Measurements from ENCODE around the gene TCF4.

Gene TCF4

GRCh38 chr18:55390898-55391297 lies 197.1 kb downstream of the TCF4 start:
- DNase-seq (ENCODE audit: low read depth in 2 of 3, low spot score in 1 of 3), result no peak

DNA sequence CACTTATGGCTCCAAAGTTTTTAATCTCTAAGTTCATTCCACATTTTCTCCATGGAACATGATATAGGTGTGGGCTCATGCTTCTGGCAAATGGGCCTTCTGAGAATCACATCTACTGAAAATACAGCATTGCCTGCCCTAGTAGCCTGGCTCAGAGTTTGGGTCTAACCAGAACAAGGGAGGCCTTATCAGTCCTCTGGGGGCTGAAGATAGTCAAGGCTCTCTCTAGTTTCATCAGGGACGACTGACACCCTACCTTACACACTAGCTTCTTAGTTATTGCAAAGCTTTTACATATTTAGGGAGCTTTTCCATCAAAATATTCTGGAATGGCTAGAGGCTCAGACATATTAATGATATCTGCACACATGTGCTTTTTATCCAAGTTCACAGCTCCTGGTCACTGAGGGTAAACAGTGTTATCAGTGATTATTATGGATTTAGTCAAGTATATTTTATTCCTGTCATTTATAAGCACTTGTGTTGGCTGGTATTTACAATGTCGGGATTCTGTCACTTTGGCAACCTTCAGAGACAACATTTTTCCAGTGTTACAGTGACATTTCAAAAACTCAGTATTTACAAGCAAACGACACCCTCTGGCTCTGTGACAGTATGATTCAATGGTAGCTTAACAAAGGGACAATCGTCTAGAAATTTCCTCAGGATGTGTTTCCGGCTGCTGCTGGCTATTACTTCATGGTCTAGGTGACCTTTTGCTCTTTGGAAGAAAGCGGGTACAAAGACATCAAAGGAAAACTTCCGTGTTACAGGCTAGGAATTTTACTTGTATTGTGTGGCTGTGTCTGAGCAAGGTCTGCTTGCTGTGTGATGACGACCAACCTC lies 200.6 kb downstream of the TCF4 start:
- no peak for DNase-seq (ENCODE audit: low read depth in 2 of 3, low spot score in 1 of 3)

- no peak for DNase-seq (ENCODE audit: low read depth in 2 of 3, low spot score in 1 of 3)
Observed at GRCh38 chr18:55386545-55386944, 201.4 kb downstream of the TCF4 start.

GRCh38 chr18:55385770-55386169 lies 202.2 kb downstream of the TCF4 start:
- DNase-seq (ENCODE audit: low read depth in 2 of 3, low spot score in 1 of 3), result no peak

DNA sequence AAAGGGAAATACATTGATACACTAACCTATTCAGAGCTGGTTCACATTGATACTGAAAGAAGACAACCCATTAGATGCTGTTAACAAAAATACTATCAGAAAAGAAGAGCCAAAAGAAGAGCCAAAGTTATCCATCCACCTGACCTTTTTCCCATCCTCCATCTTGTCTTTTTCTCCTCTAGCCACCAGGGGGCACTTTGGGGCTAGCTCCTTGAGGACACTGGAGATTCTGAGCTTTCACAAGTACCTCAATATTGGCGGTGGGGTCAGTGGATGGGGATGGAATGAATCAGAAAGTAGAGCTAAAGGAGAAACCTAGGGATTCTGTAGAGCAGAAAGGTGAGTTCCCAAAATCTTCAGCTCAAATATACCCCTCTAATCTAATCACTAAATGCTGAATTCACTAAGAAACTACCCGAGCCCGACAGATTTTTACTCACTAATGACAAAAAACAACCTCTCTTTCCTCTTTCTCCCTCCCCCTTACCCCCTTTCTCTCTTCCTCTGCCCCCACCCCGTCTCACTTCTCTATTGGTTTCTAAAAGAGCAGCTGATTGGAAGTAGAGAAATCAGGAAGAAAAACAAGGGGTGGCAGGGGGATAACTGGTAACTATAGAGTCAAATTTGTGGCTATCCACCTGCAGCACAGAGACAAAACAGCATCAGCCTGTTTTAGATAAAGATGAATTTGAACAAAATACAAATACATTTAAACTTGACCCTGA lies 203.3 kb downstream of the TCF4 start:
- peak in 1 of 3 donors; percentile 3 for DNase-seq (ENCODE audit: low read depth in 2 of 3, low spot score in 1 of 3)

- no peak for DNase-seq (ENCODE audit: low read depth in 2 of 3, low spot score in 1 of 3)
Observed at GRCh38 chr18:55384115-55384514, 203.9 kb downstream of the TCF4 start.

DNA sequence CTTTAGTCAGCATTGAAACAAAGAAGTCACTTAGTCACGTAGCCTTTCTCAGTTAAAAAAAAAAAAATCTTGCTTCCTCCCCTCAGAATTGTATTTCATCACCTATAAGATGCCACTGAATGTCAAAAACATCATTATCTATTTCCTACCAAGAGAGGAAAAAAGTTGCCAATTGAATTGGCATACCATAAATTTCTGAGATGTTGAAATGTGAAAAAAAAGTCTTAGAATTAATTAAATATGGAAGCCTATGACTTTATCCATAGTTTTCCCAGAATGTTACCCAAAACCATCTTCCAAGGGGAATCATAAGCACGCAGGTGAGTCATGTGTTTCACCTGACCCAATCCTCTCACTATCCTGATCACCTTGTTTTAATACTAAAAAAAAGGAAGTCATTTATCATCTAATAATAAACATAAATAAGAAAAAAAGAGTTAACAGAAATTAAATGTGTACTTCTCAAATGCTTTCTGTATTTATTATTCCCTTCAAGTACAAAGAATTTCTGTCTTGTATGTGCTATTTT lies 205.7 kb downstream of the TCF4 start:
- DNase-seq (ENCODE audit: low read depth in 2 of 3, low spot score in 1 of 3), result no peak

- no peak for DNase-seq (ENCODE audit: low read depth in 2 of 3, low spot score in 1 of 3)
Observed at GRCh38 chr18:55381277-55381676, 206.7 kb downstream of the TCF4 start.

DNA sequence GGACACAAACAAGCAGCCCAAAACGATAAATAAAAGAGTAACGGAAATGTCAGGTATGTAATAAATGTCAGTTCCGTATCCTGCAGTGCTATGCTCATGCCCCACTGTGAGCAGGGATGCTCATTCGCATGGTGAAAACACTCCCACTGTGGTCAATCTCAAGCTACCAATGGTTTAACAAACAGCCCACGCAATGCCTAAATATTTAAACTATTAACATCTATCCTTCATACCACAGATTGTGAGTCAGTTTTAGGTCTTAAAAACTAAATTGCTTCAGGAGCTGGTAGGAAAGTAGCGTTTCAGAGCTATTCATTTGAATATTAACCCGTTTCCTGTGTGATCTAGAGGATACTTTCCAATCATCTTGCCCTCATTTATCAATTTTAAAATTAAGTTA lies 207.4 kb downstream of the TCF4 start:
- DNase-seq (ENCODE audit: low read depth in 2 of 3, low spot score in 1 of 3), result no peak

DNA sequence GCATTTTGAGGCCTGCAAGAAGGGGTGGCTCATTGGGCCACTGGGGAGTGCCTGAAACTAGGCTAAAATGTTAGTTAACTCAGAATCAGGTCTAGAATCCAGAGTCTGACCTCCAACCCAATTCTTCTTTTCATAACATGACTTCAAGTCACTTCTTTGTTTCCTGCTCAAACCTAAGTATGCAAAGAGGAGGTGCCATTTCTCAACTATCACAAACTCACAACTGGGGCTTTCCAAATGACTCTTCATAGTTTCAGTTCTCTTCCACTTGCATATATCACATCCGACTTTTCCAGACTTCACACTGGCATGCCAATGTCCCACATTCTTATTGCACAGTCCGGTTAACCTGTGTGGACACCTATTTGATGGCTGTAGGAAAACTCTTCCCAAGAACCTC lies 211.6 kb downstream of the TCF4 start:
- DNase-seq (ENCODE audit: low read depth in 2 of 3, low spot score in 1 of 3), result no peak

GRCh38 chr18:55375930-55376329 lies 212.1 kb downstream of the TCF4 start:
- no peak for DNase-seq (ENCODE audit: low read depth in 2 of 3, low spot score in 1 of 3)

DNA sequence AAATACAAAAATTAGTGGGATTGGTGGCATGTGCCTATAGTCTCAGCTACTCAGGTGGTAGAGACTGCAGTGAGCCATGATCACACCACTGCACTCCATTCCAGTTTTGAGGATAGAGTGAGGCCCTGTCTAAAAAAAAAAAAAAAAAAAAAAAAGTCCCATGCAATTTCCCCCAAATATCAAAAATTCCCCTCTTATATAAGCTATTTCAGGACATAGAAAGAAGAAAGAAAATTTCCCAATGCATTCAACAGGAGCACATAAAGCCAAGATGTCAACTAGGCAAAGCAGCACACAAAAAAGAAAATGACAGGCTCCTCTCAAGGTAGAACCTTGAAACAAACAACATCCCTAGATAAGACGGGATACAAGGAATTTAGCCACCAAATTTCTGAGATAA lies 213.3 kb downstream of the TCF4 start:
- no peak for DNase-seq (ENCODE audit: low read depth in 2 of 3, low spot score in 1 of 3)

DNA sequence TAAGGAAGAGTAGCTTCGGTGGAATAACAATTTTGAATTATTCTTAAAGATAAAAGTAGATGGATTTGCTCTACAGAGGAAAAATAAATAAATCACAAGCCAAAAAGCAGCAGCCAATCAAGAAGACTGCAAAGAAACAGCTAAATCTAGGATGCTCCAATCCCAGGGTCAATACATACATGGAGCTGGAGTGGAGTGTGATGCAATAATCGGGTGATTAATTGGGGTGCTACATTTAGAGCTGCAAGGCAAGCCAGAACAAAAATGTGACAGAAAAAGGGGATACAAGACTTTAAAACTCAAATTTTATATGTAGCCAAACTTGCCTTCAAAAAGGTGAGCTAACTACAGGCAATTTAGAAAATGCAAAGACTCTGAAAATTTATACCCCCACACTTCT lies 215.8 kb downstream of the TCF4 start:
- no peak for DNase-seq (ENCODE audit: low read depth in 2 of 3, low spot score in 1 of 3)

- DNase-seq (ENCODE audit: low read depth in 2 of 3, low spot score in 1 of 3), result no peak
Observed at GRCh38 chr18:55370936-55371335, 217.1 kb downstream of the TCF4 start.

DNA sequence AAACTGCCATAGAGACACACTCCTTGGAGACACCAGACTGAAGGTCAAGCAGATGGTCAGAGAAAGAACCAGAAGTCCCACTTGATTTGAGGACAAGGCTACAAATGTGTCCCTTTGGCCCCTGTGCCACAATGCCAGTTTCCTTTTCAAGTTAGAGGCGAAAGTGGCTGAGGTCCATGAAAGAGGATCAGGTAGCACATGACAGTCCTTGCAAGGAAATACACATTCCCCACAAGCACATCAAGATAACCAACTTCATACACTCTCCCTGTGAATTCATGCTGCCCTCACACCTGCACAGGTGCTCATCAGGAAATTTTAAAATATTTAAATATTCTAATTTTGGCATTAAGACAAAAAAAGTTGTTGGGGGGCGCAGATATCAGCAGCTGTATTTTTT lies 218.6 kb downstream of the TCF4 start:
- no peak for DNase-seq (ENCODE audit: low read depth in 2 of 3, low spot score in 1 of 3)

GRCh38 chr18:55365342-55365741 lies 222.7 kb downstream of the TCF4 start:
- no peak for DNase-seq (ENCODE audit: low read depth in 2 of 3, low spot score in 1 of 3)

DNA sequence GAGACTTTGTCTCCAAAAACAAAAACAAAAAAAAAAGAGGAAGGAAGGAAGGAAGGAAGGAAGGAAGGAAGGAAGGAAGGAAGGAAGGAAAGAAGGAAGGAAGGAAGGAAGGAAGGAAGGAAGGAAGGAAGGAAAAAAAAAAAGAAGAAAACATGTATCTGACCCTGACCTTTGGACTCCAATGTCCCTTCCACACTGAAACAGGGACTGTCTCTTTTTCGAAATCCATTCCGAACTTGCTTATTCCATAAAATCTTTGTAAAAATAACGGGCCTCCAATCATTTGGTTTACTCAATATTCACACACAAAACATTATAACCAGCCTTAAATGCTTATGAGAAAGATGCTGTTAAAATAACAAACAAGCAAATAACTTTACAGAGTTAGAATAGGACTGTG lies 225.7 kb downstream of the TCF4 start:
- no peak for DNase-seq (ENCODE audit: low read depth in 2 of 3, low spot score in 1 of 3)

DNA sequence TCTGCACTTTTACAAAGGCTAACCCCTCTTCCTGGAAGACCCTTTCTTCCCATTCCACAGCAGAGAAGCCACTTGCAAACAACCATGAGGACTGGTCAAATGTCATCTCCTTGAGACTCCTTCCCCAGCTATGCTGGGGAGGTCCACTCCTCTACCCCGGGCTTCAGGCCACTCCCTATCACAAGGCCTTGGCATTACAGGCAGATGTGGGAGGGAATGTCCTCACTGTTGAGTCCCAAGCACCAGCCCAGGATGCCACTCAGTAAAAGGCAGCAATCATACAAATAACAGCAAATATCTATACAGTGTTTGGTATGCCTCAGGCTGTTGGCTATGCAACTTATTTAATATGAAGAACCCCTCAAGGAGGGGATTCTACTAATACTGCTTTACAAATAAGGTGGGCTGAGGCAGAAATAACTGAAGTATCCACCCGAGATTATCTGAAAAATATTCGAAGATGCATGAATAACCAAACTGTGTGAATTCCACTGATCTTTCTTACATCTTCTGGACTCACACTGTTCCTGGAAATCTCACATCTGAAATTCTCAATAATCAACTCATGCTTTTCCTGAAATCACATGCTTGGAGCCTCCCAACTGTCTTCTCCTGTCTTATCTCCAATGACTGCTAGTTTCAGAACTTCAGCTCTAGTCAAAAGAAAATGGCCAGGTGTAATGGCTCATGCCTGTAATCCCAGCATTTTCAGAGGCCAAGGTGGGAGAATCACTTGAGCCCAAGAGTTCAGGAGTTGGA lies 226.3 kb downstream of the TCF4 start:
- DNase-seq (ENCODE audit: low read depth in 2 of 3, low spot score in 1 of 3), result no peak

DNA sequence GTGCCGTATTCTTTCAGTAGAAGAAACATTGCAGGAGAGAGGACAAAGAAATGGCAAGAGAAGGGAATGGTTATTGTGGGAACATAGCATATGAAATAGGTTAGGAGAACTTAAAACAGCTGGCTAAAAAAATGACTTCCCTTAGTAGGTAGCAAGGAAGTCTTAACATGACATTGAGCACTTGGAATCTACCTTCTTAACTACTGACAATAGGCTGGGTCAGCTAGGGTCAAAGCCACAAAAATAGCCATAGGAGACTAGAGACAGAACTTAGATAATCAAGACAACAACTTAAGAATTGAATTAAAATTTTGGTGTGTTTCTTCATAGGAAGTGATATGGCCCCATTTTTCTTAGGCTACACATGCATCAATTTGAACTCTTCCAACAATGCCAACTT lies 227.9 kb downstream of the TCF4 start:
- no peak for DNase-seq (ENCODE audit: low read depth in 2 of 3, low spot score in 1 of 3)

DNA sequence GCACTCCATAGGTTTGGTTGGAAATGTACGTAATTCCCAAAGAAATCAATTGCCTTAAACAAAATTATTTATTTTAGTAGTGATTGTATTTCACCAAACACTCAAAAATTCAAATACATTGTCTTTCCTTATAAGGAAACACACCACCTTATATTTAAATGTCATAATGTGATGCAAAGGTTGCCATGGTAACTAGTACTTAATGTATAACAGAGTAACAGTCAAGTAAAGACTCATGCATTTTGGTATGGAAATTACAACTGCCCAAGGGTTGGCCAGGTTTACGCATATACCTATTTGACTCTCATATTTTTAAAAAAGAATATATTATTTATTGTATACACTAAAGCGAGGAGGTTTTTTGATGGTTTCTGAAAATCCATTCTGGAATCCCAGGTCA lies 231.2 kb downstream of the TCF4 start:
- no peak for DNase-seq (ENCODE audit: low read depth in 2 of 3, low spot score in 1 of 3)

DNA sequence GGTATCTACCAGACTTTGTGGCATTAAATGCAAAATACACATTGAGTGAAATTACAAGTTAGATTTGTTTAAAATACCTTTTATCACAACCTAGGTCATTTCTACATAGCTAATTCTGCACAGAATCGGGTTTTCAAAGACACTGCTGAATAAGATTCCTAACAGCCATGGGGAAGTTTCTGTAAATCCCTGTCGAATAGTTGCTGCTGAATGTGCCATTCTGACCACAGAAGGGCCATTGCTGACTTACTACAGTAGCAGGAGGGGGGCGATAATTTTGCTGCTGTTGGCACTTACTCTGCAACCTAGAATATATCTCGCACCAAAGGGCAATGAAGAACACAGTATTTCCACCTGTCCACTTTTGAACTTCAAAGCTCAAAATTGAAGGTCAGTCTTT lies 232.8 kb downstream of the TCF4 start:
- DNase-seq (ENCODE audit: low read depth in 2 of 3, low spot score in 1 of 3), result no peak

- DNase-seq (ENCODE audit: low read depth in 2 of 3, low spot score in 1 of 3), result no peak
Observed at GRCh38 chr18:55354795-55355194, 233.2 kb downstream of the TCF4 start.

Measured in stimulated activated CD4-positive, alpha-beta T cell treated with anti-CD3 and anti-CD28 coated beads, Interleukin-12 subunit alpha, Interleukin-12 subunit beta, amount 100 ng/mL, for 48 hours (primary cell).